A549 treated with dexamethasone at 1 μM for 4 hours (cell line): ENCODE measurements around the gene FGD1. TPM values are rescaled to one million over a fixed set of nuclear protein-coding genes. Genes with fewer than 3 reads are reported as not detected.

Experiments used
- total RNA-seq: library from RNA; stranded (reverse); fragments of 200-300 nt; extraction: Qiagen RNA extraction; gene quantifications from 5 replicates; pipeline ENCODE4 v1.2.3, GENCODE V29; 2022

The FGD1 gene
- 4.6 to 8.0 TPM (median 6.9 TPM) in 5 replicates for total RNA-seq

GRCh38 chrX:54495814-54496516, at the start of gene FGD1:
Gene FGD1, minus strand, starts transcription at chrX:54496234. Its CDS starts 802 bp downstream, at chrX:54495432.

DNA sequence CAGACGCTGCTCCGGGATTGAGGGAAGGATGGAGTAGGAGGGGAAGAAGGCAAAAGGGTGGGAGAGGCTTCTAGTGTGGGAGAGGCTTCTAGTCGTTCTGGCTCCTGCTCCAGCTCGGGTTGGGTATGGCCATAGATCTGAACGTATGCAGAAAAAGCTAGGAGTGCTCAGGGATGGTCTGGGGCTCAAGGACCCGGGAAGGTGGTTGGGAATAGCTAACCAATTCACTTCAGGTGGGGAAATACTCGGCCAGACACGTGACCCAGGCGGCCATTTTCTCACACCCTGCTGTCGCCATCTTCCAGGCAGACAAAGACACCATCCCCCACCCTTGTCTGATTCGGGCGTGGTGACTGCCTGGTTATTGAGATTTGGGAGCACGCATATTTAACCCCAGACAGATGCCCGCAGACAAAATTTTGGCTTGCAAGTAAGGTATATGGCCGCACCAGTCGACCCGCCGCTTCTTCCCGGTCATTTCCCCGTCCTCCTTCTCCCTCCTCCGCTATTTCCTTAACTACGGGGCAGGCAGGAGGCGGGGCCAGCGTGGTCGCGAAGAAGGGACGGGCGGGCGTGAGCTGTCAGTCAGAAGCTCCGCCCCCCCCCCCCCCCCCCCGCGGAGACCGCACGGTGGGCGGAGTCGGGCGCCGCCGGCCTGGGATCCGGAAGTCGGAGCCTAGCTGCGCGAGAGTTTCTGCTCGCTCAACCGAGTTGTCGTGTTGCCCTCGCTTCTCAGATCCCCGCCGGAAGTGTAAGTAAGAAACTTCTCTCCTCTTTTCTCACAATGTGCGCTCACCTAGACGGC, 33.7 kb upstream of the FGD1 start, which contains the start of gene GNL3L:
Gene GNL3L, plus strand, starts transcription at position 668 of the 805 bp plus-strand sequence. CDS start 2,348 bp downstream, outside the sequence.

DNA sequence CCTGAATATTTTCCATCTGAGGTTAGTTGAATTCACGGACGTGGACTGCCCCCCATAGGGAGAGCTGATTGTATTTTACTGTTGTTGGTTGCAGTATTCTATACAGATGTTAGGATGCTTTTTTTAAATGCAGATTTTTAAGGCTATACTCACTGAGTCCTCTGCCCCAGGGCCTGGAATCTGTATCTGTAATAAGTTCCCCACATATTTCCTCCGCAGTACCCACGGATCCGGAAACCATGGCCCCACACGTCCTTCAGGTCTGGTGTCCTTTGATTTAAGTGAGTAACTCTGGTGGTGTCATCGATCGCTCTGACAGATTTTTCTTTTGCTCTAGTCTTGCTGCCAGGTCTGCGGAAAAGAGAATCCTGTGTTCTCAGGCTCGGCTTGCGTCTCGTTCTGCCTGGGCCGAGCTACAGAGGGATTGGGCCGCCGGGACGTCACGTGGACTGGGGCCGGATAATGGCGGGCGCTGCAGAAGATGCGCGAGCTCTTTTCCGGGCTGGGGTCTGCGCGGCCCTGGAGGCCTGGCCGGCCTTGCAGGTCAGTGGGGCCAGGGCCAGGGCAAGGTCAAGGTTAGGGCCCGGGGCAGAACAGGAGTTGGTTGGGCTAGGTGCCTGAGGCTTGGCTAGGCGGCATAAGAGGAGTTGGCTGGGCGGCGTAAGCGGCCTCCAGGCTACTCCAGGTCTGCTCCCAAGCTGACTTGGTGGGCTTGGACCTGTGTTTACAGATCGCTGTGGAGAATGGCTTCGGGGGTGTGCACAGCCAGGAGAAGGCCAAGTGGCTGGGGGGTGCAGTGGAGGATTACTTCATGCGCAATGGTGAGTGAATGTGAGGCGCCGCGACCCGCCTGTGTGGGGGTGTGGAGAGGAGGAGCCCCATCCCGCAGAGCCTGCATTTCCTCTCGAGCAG, 55.8 kb downstream of the FGD1 start, which contains the start of gene TSR2:
Gene TSR2, plus strand, starts transcription at position 445 of the 912 bp plus-strand sequence. Its CDS starts 18 bp downstream, at position 463.

Other genes starting within 250 kb of the FGD1 start
- gene WNK3, start 138.2 kb downstream of the FGD1 start, total RNA-seq, result 0.04 to 0.22 TPM (median 0.06 TPM) in 5 replicates
- 53.1 to 56.6 TPM (median 55.1 TPM) in 5 replicates for gene TSR2, start 55.8 kb downstream of the FGD1 start, total RNA-seq
- gene GNL3L, start 34.0 kb upstream of the FGD1 start, total RNA-seq, result 17.4 to 28.8 TPM (median 24.0 TPM) in 5 replicates